IPS-NIHi11 (cell line): ENCODE data around the gene FHL3.
A peak's percentile ranks its signal among the peaks of the same experiment; 100 is the strongest.
"Not testable (repeated sequence)": the region's sequence is repeated elsewhere in the genome, so short reads cannot be mapped to it uniquely, and the experiment has no call there.

Experiments
- DNase-seq: peaks from one replicate; pipeline ENCODE4 v3.0.0; 2012; ENCODE audit warnings: mixed read lengths, low spot score

The FHL3 gene

DNA sequence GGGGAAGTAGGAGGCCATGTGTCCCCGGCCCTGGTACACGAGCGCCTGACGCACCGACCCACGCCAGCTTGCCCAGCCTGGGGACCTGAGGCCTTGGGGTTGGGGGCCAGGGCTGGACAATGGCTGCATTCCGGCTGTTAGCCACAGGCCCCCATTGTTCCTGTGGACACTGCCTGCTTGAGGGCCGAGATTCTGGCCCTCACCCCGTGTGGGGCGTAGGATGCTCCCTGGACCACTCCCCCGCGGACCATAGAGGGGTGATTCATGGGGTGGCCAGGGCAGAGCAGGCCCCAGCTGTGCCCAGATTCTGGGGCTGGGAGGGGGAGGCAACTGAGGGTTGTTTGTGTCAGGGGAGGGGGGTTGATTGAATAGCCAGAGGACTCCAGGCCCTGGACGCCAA, 29.6 kb upstream of the FHL3 start:
- DNase-seq, result no peak

DNA sequence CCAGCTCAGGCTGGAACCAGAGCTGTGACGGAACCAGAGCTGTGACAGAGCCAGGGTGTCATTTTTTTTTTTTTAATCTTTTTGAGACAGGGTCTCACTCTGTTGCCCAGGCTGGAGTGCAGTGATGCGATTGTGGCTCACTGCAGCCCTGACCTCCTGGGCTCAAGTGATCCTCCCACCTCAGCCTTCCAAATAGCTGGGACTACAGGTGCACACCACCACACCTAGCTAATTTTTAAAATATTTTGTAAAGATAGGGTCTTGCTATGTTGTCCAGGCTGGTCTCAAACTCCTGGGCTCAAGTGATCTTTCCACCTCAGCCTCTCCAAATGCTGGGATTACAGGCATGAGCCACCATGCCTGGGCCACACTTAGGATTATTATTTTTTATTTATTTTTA, 27.7 kb upstream of the FHL3 start:
- DNase-seq, result not testable (repeated sequence)

DNA sequence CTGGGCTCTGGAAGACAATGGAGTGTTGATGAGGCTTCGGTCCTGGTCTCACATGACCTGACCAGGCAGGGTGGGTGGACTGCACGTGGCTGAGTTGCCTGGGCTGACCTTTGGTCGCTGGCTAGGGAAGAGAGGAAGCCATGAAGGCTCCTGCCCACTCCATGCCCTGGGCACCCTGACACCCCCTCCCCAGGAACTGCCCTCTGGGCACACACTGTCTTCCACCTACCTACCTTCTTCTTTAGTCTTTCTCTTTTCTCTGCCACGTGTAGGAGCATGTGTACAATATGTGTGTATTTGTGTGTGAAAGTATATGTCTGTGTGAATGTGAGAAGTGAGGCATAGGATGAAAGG, 26.2 kb upstream of the FHL3 start:
- no peak for DNase-seq

GRCh38 chr1:38030596-38031512, 25.5 kb upstream of the FHL3 start:
- no peak for DNase-seq

- DNase-seq, result no peak
Measured at GRCh38 chr1:38029685-38030511, 24.6 kb upstream of the FHL3 start.

DNA sequence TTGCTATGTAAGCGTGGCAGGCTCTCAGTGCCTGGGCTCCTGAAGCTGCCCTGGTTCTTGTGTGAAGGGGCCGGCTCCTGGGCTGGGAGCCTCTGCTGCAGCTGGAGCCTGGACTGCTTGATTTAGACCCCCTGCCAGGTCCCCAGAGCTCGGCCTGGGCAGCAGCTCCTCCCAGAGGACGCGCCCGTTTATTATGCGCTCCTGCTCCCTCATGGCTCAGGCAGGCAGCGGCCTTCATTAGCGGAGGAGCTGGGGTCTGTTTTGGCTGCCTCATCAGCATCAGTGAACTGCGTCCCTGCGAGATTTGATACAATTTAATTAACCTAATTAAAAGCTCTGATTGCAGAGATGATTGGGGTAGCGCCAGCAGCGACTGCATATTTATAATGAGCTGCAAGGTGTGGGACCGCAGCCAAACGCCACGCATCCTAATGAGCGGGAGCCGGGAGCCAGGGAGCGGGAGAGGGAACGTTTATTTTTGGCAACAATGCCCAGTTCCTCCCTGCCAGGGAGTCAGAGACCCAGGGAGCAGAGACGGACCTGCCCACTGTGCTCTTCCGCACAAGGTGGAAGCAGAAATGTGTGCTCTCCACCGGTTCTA, 23.9 kb upstream of the FHL3 start:
- peak; percentile 79 for DNase-seq

DNA sequence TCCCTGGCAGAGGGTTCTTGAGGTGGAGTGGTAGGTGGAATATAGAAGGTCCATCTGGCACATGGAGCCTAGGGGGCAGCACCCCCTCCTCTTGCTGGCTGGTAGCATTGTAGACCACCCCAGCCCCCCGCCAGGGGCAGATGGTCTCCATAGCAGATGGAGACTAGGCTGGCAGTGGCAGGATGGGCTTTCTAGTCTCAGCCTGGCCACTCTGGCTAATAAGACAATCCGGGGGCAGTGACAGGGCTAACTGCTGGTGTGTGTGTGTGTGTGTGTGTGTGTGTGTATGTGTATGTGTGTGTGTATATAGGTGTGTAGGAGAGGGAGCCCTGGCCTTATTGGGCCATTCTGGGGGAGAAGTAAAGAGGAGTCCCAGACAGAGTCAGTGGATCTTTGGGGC, 23.4 kb upstream of the FHL3 start:
- no peak for DNase-seq

DNA sequence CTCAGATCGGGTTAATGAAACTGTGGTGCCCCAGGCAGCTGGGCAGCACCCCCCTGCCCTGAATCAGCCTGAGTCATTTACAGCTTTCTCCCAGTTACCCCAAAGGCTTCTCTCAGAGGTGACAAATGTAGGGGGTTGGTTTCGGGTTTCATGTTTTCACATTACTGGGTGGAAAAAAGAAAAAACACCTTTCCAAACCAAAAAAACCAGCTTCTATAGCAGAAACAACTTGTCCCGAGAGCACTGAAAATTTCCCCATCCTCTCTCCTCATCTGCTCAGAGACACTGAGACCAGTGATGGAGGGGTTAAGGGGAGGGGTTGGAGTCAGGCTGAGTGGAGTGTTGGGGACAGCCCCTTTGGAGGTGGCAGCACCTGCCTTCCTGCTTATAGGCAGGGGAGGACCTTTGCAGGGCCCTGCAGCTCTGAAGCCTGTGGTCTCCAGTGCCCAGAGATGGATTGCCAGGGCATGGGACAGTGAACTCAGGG, 22.8 kb upstream of the FHL3 start:
- DNase-seq, result no peak

DNA sequence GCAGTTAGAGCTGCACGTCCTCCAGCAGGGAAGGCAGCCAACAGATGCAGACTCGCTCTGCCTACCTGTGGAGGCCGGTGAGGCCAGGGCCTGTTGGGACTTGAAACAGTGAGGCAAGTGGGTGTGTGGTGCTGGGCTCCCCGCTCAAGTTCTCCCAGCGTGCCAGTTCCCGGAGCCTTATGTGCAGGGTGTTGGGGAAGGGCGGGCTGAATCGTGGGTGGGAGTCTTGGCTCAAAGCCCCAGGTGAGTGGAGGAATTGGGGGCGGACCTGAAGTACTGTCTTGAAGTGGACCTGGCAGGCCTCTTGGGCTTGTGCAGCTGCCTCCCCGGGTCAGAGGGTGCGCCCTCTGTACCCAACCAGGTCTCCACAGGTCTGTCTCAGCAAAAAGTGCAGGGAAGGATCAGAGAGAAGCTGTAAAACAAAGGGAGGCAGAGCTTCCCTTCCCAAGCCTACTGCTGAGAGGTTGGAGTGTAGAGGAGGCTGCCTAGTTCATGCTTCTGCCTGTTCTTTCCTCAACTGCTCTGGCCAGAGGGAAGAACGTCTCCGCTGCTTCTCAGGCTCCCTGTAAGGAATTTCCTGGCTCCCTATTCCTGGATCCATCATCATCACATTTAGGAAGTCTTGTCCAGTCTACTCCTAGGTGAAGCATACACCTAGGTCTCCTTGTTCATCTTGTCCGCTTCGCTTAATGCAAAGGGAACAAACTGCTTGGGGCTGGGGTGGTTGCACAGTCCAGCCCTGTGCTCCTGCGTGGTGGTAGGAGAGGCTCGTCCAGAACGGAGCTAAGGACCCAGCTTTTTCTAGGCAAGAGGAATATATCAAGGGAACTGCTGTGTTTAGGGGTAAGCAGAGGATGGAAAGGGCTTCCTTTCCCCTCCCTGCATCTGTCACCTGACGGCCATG, 22.1 kb upstream of the FHL3 start:
- DNase-seq, result no peak

DNA sequence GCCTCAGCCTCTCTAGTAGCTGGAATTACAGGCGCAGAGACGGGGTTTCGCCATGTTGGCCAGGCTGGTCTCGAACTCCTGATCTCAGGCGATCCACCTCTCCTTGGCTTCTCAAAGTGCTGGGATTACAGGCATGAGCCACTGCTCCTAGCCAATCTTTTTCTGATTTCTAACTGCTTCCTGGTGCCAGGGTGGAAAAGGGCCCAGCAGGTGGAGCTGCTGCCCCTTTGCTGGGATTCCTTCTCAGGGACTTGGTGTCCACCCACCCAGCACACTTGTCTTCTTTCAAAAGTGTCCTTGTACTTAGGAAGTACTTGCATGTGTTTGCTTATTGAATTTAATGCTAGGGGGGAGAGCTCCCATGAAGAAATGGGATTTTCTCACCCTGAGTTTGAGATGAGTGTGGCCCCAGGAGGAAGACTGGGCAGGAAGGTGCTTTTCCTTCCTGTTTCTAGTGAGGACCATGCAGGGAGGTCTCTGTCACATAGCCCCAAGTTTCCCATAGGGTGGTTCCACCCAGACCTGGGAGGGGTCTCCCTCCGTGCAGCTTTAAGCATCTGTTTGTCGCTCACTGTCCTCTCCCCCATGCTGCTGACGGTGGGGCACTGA, 21.4 kb upstream of the FHL3 start:
- peak; percentile 65 for DNase-seq

DNA sequence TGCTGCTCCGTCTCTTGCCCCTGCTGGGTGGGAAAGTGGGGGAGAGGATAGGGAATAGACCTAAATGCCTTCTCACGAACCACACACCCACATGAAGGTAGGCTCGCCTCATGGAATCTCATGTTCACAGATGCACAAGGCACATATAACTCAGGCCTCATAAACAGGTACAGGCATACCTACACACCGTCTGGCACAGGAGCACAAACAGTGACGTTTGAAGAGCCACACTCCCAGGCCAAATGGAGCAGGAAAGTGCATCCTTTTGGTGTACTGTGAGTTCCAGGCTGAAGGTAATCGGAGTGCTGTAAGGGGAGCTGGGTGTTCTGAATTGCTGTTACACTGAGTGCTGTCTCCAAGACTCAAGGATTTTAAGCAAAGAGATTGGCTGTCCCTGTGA, 20.4 kb upstream of the FHL3 start:
- DNase-seq, result no peak

GRCh38 chr1:38025233-38025632, 19.9 kb upstream of the FHL3 start:
- DNase-seq, result no peak

GRCh38 chr1:38022810-38023209, 17.5 kb upstream of the FHL3 start:
- DNase-seq, result no peak

DNA sequence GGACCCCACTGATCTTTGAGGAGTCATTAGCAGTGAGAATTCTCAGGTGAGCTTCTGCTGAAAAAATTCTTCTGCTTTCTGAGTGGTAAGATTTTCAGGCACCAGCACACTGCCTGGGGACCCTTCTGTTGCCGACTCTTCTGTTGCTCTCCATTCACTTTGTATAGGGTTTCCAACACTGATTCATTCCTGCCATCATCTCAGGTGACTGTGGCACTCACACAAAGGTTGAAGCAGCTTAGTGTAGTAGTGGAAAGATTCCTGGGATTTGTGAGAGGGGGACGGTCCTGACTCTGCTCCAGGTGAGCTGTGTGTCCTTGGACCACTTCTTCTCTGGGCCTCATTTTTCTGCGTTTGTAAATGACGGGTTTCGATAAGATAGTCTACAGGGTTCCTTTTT, 16.7 kb upstream of the FHL3 start:
- DNase-seq, result no peak

- DNase-seq, result no peak
Measured at GRCh38 chr1:38020396-38020795, 15.1 kb upstream of the FHL3 start.

GRCh38 chr1:38018864-38019343, 13.6 kb upstream of the FHL3 start:
- no peak for DNase-seq

DNA sequence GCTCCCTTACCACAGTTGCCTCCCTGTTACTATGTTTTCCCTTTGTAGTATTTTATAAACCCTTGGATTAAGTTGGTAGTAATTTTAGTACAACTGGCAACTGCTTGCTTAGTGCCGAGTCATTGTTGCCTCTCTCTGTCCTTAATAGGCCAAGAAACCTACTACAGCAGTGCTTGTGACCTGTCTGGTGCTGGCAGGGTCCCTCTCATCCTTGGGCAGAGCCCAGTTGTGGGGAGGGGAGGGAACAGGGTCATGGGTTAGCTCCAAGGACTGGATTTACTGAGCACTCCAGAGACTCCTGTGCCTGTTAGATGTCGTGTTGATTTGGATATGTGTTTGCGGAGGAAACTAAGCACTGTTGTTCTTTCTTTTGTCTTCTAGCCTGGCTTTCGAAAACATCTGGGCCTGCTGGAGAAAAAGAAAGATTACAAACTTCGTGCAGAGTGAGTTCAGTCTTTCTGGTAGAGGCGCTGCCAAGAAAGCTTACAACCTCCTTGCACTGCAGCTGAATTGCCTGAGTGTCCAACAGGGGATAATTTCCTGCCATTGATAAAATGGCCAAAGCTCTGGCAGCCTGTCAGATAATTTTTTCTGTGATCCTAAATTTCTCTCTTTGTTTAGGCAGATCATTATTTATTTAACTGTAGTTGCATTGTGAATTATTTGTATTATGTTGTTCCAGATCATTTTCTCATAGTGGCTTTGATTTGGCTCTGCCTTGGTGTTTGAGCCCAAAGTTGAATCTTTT, 10.8 kb upstream of the FHL3 start:
- no peak for DNase-seq

DNA sequence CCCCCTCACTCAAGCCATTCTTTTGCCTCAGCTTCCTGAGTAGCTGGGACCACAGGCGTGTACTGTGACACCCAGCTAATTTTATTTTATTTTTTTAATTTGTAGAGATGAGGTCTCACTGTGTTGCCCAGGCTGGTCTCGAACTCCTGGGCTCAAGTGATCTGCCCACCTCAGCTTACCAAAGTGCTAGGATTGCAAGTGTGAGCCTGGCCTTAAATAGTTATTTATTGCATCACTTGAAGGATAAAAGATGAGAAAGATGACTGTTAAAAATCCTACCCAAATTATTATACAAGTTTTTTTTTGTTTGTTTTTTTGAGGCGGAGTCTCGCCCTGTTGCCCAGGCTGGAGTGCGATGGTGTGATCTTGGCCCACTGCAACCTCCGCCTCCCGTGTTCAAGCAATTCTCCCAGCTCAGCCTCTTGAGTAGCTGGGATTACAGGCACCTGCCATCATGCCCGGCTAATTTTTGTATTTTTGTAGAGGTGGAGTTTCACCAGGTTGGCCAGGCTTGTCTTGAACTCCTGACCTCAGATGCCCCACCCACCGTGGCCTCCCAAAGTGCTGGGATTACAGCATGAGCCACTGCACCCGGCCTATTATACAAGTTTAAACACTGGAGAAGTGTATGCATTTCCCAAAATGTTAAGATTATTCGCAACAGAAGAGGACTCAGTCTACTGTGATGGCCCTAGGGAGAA, 9.6 kb upstream of the FHL3 start:
- no peak for DNase-seq

DNA sequence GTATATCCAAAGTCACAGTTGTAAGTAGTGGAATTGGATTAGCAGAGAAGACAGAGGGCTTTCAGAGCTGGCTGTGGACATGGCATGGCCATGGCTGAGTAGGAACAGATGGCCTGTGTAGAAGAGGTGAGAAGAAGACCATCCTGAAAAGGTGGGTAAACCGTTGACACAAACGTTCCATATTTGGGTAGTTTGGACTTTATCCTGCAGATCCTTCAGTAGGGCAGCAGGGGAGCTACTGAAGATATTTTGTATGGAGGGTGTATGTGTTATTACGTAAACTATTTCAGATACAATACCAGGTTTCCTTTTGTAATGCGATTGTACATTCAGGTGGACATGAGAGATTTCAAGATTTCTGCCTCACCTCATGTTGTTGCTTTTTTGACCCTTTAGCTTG, 8.9 kb upstream of the FHL3 start:
- DNase-seq, result no peak

DNA sequence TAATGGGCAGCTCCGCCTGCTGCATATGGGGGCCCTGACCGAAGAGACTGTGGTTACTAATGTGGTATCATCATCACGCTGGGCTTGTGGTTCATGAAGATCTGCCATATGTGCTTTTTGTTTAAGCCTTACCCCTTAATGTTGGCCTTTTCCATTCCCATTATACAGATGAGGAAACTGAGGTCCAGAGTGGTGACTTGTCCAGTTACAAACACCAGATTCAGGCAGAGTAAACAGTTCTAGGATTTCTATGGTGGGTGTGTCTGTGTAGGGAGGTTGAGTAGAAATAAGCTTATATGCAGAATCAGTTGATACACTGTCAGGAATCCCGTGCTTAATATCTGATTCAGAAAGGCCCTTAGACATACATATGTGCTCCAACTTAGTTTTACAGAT, 7.9 kb upstream of the FHL3 start:
- DNase-seq, result no peak
